Effector CD4-positive, alpha-beta T cell (primary cell): Measurements from ENCODE around the gene WDR76.
"Not testable (repeated sequence)": the region's sequence is repeated elsewhere in the genome, so short reads cannot be mapped to it uniquely, and the experiment has no call there.

ENCODE experiments used
- DNase-seq: peaks from one replicate; pipeline ENCODE4 v3.0.0-alpha.2; 2020

WDR76 gene

GRCh38 chr15:43824302-43825246 is 2.2 kb upstream of the WDR76 start, which contains the start of gene MFAP1:
Gene MFAP1 (minus strand): TSS chr15:43824690. CDS start chr15:43824569, 121 bp downstream.
- peak; percentile 90 for DNase-seq

GRCh38 chr15:43825305-43825704 is 1.5 kb upstream of the WDR76 start:
- not testable (repeated sequence) for DNase-seq

GRCh38 chr15:43826029-43826507 is 734 bp upstream of the WDR76 start:
- DNase-seq, result no peak

- DNase-seq, result no peak
These were observed 1.4 kb downstream of the WDR76 start for GRCh38 chr15:43828061-43828657.

GRCh38 chr15:43829951-43830540 is 3.2 kb downstream of the WDR76 start:
- DNase-seq, result not testable (repeated sequence)

GRCh38 chr15:43830691-43831275 is 4.0 kb downstream of the WDR76 start:
- DNase-seq, result not testable (repeated sequence)

GRCh38 chr15:43831519-43832052 is 4.8 kb downstream of the WDR76 start:
- DNase-seq, result not testable (repeated sequence)

GRCh38 chr15:43832485-43832884 is 5.7 kb downstream of the WDR76 start:
- not testable (repeated sequence) for DNase-seq

GRCh38 chr15:43845421-43845820 is 18.6 kb downstream of the WDR76 start:
- no peak for DNase-seq

- DNase-seq, result no peak
These were observed 24.4 kb downstream of the WDR76 start for GRCh38 chr15:43851251-43851650.

- no peak for DNase-seq
These were observed 25.8 kb downstream of the WDR76 start for GRCh38 chr15:43852607-43853006.

GRCh38 chr15:43854801-43855200 is 28.0 kb downstream of the WDR76 start:
- no peak for DNase-seq

GRCh38 chr15:43859546-43859945 is 32.7 kb downstream of the WDR76 start:
- no peak for DNase-seq

GRCh38 chr15:43866636-43867035 is 39.8 kb downstream of the WDR76 start:
- not testable (repeated sequence) for DNase-seq

- no peak for DNase-seq
These were observed 40.3 kb downstream of the WDR76 start for GRCh38 chr15:43867096-43867495.

- DNase-seq, result no peak
These were observed 41.6 kb downstream of the WDR76 start for GRCh38 chr15:43868406-43868805.

- no peak for DNase-seq
These were observed 45.0 kb downstream of the WDR76 start for GRCh38 chr15:43871835-43872234.

GRCh38 chr15:43872416-43873020 is 45.7 kb downstream of the WDR76 start:
- DNase-seq, result no peak

- DNase-seq, result no peak
These were observed 46.8 kb downstream of the WDR76 start for GRCh38 chr15:43873651-43874050.

- DNase-seq, result no peak
These were observed 50.1 kb downstream of the WDR76 start for GRCh38 chr15:43876872-43877271.

- DNase-seq, result no peak
These were observed 50.6 kb downstream of the WDR76 start for GRCh38 chr15:43877371-43877770.

GRCh38 chr15:43878446-43878845 is 51.6 kb downstream of the WDR76 start:
- DNase-seq, result no peak
